Endodermal cell (in vitro differentiated cells): Measurements from ENCODE around the gene FOXK2. TPM values are rescaled to one million over a fixed set of nuclear protein-coding genes. Genes with fewer than 3 reads are reported as not detected.
A peak's percentile ranks its signal among the peaks of the same experiment; 100 is the strongest.

Experiments used
- DNase-seq: peaks from one replicate; pipeline ENCODE4 v3.0.0-alpha.2; 2017
- H3K27ac ChIP-seq: 2 replicates; pipeline ENCODE4 v1.5.1; 2013; ENCODE audit warnings: mild to moderate bottlenecking, low read depth, low read length, moderate library complexity
- H3K27me3 ChIP-seq: 2 replicates; pipeline ENCODE4 v1.6.1; 2013; ENCODE audit warnings: mild to moderate bottlenecking, low read length, moderate library complexity; ENCODE audit not compliant: insufficient read depth, control insufficient read depth, poor library complexity, severe bottlenecking
- H3K36me3 ChIP-seq: 2 replicates; pipeline ENCODE4 v1.7.0; 2013; ENCODE audit warnings: mild to moderate bottlenecking, low read length, moderate library complexity; ENCODE audit not compliant: control insufficient read depth, insufficient read depth
- H3K4me1 ChIP-seq: one replicate; pipeline ENCODE4 v1.7.0; 2013; ENCODE audit warnings: low read length; ENCODE audit not compliant: control insufficient read depth, insufficient read depth
- H3K4me3 ChIP-seq: 2 replicates; pipeline ENCODE4 v1.5.1; 2013; ENCODE audit warnings: mild to moderate bottlenecking, low read length, moderate library complexity
- H3K9ac ChIP-seq: 2 replicates; pipeline ENCODE4 v1.6.1; 2013; ENCODE audit warnings: mild to moderate bottlenecking, low read length, moderate library complexity; ENCODE audit not compliant: poor library complexity, severe bottlenecking; ENCODE audit errors: extremely low read depth
- H3K9me3 ChIP-seq: 2 replicates; pipeline ENCODE4 v1.6.1; 2013; ENCODE audit warnings: mild to moderate bottlenecking, low read length, moderate library complexity; ENCODE audit not compliant: control insufficient read depth
- H3K27ac Mint-ChIP-seq: 2 replicates; pipeline ENCODE4 v1.8.0; 2020; ENCODE audit warnings: mixed read lengths
- H3K27me3 Mint-ChIP-seq: 2 replicates; pipeline ENCODE4 v1.8.0; 2021; ENCODE audit warnings: mild to moderate bottlenecking, mixed read lengths; ENCODE audit not compliant: insufficient read depth
- H3K36me3 Mint-ChIP-seq: 2 replicates; pipeline ENCODE4 v1.8.0; 2020; ENCODE audit warnings: low read depth, mixed read lengths
- H3K4me1 Mint-ChIP-seq: 2 replicates; pipeline ENCODE4 v1.8.0; 2020; ENCODE audit warnings: mixed read lengths
- H3K4me3 Mint-ChIP-seq: 2 replicates; pipeline ENCODE4 v1.8.0; 2020; ENCODE audit warnings: mild to moderate bottlenecking, moderate library complexity, mixed read lengths
- H3K9me3 Mint-ChIP-seq: 2 replicates; pipeline ENCODE4 v1.8.0; 2020; ENCODE audit warnings: mild to moderate bottlenecking, mixed read lengths
- WGBS, 2 experiments: methylation state at CpG; one replicate each; pipeline versions ENCODE4 v1.1.5 to v1.1.7; 2013; ENCODE audit warnings: missing lambda C conversion rate in 2 of 2, mixed read lengths in 1 of 2; ENCODE audit not compliant: insufficient coverage in 1 of 2, insufficient read length in 1 of 2; 5-methylcytosine and 5-hydroxymethylcytosine counted together
- total RNA-seq, 2 donors: library from RNA; stranded (reverse); fragmentation: NEBNext Ultra II Directional in 1 of 2; extraction: Animal tissue kit (Norgen Biotek cat#: 25700) in 1 of 2; gene quantifications; 2 replicates in 1 of 2; 3 replicates in 1 of 2; pipeline ENCODE4 v1.2.1, GENCODE V29; 2021
- TF ChIP-seq, protein P1 (sequence below): fragments of 200-600 bp; sonication (generic); conservative IDR thresholded peaks from 2 replicates; pipeline ENCODE4 v1.5.0; 2021; ENCODE audit warnings: antibody characterized with exemption, mild to moderate bottlenecking

The FOXK2 gene
- total RNA-seq, 2 donors from 2014 or later, result 67.2 to 68.1 TPM

DNA sequence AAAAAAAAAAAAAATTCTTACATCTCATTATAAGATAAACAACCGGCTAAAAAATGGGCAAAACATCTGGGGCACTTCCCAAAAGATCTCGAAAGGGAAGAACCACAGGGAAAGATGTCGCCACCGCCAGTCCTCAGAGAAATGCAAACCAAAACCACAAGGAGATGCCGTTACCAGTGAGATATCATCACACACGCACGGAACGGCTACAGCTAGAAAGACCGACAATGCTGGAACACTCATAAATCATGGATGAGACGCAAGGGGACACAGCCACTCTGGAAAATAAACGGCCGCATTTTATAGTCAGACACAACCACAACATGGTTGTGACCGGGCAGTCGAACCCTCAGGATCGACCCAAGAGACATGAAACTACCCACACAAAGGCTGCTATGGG lies 104.2 kb downstream of the FOXK2 start:
- Mint-ChIP-seq H3K36me3 (peaks cover 63% of the 10 kb centered on the region), H3K9me3 (no peaks in the 10 kb centered on the region), H3K4me3 (no peak overlapping the region), H3K27me3 (no peaks in the 10 kb centered on the region), H3K27ac (peak overlapping the region; percentile 62), H3K4me1 (no peaks in the 10 kb centered on the region)
- H3K9me3 ChIP-seq, result no peaks in the 10 kb centered on the region
- no peak for DNase-seq
- no peaks in the 10 kb centered on the region for H3K4me1 ChIP-seq
- TF ChIP-seq, protein P1, sequence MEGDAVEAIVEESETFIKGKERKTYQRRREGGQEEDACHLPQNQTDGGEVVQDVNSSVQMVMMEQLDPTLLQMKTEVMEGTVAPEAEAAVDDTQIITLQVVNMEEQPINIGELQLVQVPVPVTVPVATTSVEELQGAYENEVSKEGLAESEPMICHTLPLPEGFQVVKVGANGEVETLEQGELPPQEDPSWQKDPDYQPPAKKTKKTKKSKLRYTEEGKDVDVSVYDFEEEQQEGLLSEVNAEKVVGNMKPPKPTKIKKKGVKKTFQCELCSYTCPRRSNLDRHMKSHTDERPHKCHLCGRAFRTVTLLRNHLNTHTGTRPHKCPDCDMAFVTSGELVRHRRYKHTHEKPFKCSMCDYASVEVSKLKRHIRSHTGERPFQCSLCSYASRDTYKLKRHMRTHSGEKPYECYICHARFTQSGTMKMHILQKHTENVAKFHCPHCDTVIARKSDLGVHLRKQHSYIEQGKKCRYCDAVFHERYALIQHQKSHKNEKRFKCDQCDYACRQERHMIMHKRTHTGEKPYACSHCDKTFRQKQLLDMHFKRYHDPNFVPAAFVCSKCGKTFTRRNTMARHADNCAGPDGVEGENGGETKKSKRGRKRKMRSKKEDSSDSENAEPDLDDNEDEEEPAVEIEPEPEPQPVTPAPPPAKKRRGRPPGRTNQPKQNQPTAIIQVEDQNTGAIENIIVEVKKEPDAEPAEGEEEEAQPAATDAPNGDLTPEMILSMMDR, result no peak
- H3K4me3 ChIP-seq, result no peak overlapping the region
- peaks cover 79% of the 10 kb centered on the region for H3K36me3 ChIP-seq
- 96 to 100% methylated on average over 14 to 15 of the region's 15 CpGs for WGBS, 2 experiments
- H3K27me3 ChIP-seq, result no peaks in the 10 kb centered on the region
- no peak overlapping the region for H3K9ac ChIP-seq
- H3K27ac ChIP-seq, result no peak overlapping the region

DNA sequence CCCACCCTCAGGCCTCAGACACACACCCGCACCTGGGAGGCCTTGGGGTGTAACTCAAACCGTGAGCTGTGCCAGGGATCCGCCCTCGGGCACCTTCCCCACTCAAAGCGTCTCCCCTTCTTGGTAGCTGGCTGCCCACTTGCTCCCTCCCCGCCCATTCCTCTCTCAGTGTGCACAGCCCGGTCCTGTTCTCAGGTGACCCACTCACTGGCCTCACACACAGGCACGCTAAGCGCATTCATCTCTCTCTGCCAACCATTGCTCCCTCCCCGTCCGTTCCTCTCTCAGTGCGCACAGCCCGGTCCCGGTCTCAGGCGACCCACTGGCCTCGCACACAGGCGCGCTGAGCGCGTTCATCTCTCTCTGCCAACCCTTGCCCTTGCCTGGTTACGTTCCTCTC lies 107.9 kb downstream of the FOXK2 start:
- TF ChIP-seq, protein P1, result no peak
- Mint-ChIP-seq H3K36me3 (peaks cover 58% of the 10 kb centered on the region), H3K27ac (no peak overlapping the region), H3K4me3 (no peak overlapping the region), H3K9me3 (no peaks in the 10 kb centered on the region), H3K4me1 (no peaks in the 10 kb centered on the region), H3K27me3 (no peaks in the 10 kb centered on the region)
- Histone ChIP-seq H3K4me3 (no peak overlapping the region), H3K36me3 (peaks cover 69% of the 10 kb centered on the region), H3K9ac (no peak overlapping the region), H3K9me3 (no peaks in the 10 kb centered on the region), H3K27me3 (no peaks in the 10 kb centered on the region), H3K4me1 (no peaks in the 10 kb centered on the region), H3K27ac (no peak overlapping the region)
- peak; percentile 40 for DNase-seq
- 95 to 97% methylated on average over 21 of the region's 21 CpGs for WGBS, 2 experiments

DNA sequence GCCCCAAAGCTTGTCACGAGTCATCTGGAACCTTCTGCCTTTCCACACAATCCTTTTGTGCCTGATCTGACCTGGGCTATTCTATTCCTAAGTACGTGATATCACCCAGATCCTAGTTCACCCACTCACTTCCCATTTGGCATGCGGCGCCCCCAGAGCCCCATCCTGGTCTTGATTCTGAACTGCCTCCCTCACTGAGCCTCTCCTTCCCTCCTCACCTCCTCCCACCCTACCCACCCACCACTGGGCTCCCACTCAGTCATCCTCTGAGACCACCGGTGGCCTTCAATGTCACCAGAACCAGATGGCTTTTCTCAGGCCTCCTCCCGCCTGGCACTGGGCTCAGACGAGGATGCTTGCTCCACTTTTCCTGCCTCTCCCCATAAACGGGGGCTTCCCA lies 110.2 kb downstream of the FOXK2 start:
- no peak overlapping the region for H3K27ac ChIP-seq
- DNase-seq, result no peak
- H3K9ac ChIP-seq, result no peak overlapping the region
- TF ChIP-seq, protein P1, result no peak
- H3K27me3 Mint-ChIP-seq, result no peaks in the 10 kb centered on the region
- H3K4me1 Mint-ChIP-seq, result no peaks in the 10 kb centered on the region
- no peaks in the 10 kb centered on the region for H3K9me3 ChIP-seq
- H3K27me3 ChIP-seq, result no peaks in the 10 kb centered on the region
- H3K27ac Mint-ChIP-seq, result peak overlapping the region; percentile 16
- 89 to 97% methylated on average over 4 to 8 of the region's 8 CpGs for WGBS, 2 experiments
- no peaks in the 10 kb centered on the region for H3K9me3 Mint-ChIP-seq
- H3K4me1 ChIP-seq, result no peaks in the 10 kb centered on the region
- H3K36me3 Mint-ChIP-seq, result peaks cover 62% of the 10 kb centered on the region
- peaks cover 75% of the 10 kb centered on the region for H3K36me3 ChIP-seq
- H3K4me3 Mint-ChIP-seq, result no peak overlapping the region
- H3K4me3 ChIP-seq, result no peak overlapping the region
